ENCODE measurements around the gene ROBO2.

GRCh38 chr3:77149382-77149781 lies 109.5 kb downstream of the ROBO2 start:
- TF ChIP-seq CTCF (IDR thresholded peaks at IDR 0.05) = no peak
- TF ChIP-seq RCOR1 (IDR thresholded peaks at IDR 0.05; ENCODE audit: low read length) = no peak
- TF ChIP-seq PBX3 (IDR thresholded peaks at IDR 0.05) = no peak
- no peak for TF ChIP-seq TAF1 (IDR thresholded peaks at IDR 0.05; ENCODE audit: borderline replicate concordance, low read depth, low read length)
- TF ChIP-seq CHD2 (IDR thresholded peaks at IDR 0.05; ENCODE audit: low read length, partially characterized antibody) = no peak
- no peak for TF ChIP-seq NRF1 (IDR thresholded peaks at IDR 0.05; ENCODE audit: low read depth, low read length)
- TF ChIP-seq JUND (IDR thresholded peaks at IDR 0.05) = no peak

All from SK-N-SH (cell line).